B cell (primary cell): ENCODE results near the gene ALDH1A1.

Experiments used
- EZH2 ChIP-seq: IDR thresholded peaks from 2 replicates; pipeline ENCODE4 v1.6.1; 2012; ENCODE audit warnings: borderline replicate concordance, low read depth, mild to moderate bottlenecking, moderate library complexity, low read length; ENCODE audit not compliant: insufficient read depth, poor library complexity, severe bottlenecking
- TF ChIP-seq, protein P1 (sequence below): fragments of 200-600 bp; IDR thresholded peaks from one replicate; pipeline ENCODE4 v1.8.0; 2022; ENCODE audit warnings: antibody characterized with exemption, mild to moderate bottlenecking

GRCh38 chr9:72873456-72873855 lies 79.4 kb downstream of the ALDH1A1 start:
- TF ChIP-seq, protein P1, sequence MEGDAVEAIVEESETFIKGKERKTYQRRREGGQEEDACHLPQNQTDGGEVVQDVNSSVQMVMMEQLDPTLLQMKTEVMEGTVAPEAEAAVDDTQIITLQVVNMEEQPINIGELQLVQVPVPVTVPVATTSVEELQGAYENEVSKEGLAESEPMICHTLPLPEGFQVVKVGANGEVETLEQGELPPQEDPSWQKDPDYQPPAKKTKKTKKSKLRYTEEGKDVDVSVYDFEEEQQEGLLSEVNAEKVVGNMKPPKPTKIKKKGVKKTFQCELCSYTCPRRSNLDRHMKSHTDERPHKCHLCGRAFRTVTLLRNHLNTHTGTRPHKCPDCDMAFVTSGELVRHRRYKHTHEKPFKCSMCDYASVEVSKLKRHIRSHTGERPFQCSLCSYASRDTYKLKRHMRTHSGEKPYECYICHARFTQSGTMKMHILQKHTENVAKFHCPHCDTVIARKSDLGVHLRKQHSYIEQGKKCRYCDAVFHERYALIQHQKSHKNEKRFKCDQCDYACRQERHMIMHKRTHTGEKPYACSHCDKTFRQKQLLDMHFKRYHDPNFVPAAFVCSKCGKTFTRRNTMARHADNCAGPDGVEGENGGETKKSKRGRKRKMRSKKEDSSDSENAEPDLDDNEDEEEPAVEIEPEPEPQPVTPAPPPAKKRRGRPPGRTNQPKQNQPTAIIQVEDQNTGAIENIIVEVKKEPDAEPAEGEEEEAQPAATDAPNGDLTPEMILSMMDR, result no peak
- no peak for TF ChIP-seq EZH2
